ENCODE results near the gene GADL1. TPM values are rescaled to one million over a fixed set of nuclear protein-coding genes. Genes with fewer than 3 reads are reported as not detected.

Gene GADL1
- total RNA-seq, 1 experiment from 2014 or later = not detected

GRCh38 chr3:30944124-30944523 lies 49.7 kb upstream of the GADL1 start:
- Histone ChIP-seq H3K9me2 (ENCODE audit: insufficient read depth) (no peaks in the 10 kb centered on the region), H3K4me2 (ENCODE audit: low read length) (no peak overlapping the region), H3K4me1 (ENCODE audit: control insufficient read depth in 1 of 2, insufficient read depth in 2 of 2, low read length in 2 of 2) (no peaks in the 10 kb centered on the region), H3K4me3 (replicated peaks in 1 of 2; ENCODE audit: low read depth in 1 of 2, low read length in 2 of 2) (no peak overlapping the region), H3K27me3 (ENCODE audit: insufficient read depth, low read length) (no peaks in the 10 kb centered on the region), H3K36me3 (ENCODE audit: control insufficient read depth in 1 of 2, insufficient read depth in 2 of 2, low read length in 2 of 2) (no peaks in the 10 kb centered on the region), H3K27ac (ENCODE audit: low read depth, low read length) (no peak overlapping the region), H3K79me2 (ENCODE audit: insufficient read depth, low read length) (no peaks in the 10 kb centered on the region), H2AFZ (ENCODE audit: low read depth, low read length, poor library complexity, severe bottlenecking) (no peak overlapping the region), H4K20me1 (ENCODE audit: insufficient read depth) (no peaks in the 10 kb centered on the region), H3K9ac (ENCODE audit: low read length) (no peak overlapping the region), H3K9me3 (ENCODE audit: control insufficient read depth in 1 of 2, insufficient read depth in 1 of 2, low read depth in 1 of 2, low read length in 2 of 2) (no peaks in the 10 kb centered on the region)
- POLR2A ChIA-PET = no interaction called here
- no TSS peak for BruUV-seq (replicated peaks)
- ATAC-seq (no peak), DNase-seq (ENCODE audit: low read depth, low spot score) (no peak)
- TF ChIP-seq EGR1 (IDR thresholded peaks at IDR 0.05; ENCODE audit: low read depth) (no peak), ZNF274 (IDR thresholded peaks at IDR 0.05; ENCODE audit: low read depth, low read length) (no peak), ATF3 (IDR thresholded peaks at IDR 0.05) (no peak)
- TF ChIP-seq, protein P1, sequence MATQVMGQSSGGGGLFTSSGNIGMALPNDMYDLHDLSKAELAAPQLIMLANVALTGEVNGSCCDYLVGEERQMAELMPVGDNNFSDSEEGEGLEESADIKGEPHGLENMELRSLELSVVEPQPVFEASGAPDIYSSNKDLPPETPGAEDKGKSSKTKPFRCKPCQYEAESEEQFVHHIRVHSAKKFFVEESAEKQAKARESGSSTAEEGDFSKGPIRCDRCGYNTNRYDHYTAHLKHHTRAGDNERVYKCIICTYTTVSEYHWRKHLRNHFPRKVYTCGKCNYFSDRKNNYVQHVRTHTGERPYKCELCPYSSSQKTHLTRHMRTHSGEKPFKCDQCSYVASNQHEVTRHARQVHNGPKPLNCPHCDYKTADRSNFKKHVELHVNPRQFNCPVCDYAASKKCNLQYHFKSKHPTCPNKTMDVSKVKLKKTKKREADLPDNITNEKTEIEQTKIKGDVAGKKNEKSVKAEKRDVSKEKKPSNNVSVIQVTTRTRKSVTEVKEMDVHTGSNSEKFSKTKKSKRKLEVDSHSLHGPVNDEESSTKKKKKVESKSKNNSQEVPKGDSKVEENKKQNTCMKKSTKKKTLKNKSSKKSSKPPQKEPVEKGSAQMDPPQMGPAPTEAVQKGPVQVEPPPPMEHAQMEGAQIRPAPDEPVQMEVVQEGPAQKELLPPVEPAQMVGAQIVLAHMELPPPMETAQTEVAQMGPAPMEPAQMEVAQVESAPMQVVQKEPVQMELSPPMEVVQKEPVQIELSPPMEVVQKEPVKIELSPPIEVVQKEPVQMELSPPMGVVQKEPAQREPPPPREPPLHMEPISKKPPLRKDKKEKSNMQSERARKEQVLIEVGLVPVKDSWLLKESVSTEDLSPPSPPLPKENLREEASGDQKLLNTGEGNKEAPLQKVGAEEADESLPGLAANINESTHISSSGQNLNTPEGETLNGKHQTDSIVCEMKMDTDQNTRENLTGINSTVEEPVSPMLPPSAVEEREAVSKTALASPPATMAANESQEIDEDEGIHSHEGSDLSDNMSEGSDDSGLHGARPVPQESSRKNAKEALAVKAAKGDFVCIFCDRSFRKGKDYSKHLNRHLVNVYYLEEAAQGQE (IDR thresholded peaks at IDR 0.05; ENCODE audit: low read depth) = no peak
- CTCF ChIA-PET = no interaction called here
- intact Hi-C loops (cut with micrococcal nuclease) = no loop called here
- RAD21 ChIA-PET (ENCODE audit: low non-redundant PET in 1 of 2, low total read pairs in 2 of 2, uncharacterized antibody in 2 of 2, unreplicated experiment in 2 of 2) = no interaction called here

DNA sequence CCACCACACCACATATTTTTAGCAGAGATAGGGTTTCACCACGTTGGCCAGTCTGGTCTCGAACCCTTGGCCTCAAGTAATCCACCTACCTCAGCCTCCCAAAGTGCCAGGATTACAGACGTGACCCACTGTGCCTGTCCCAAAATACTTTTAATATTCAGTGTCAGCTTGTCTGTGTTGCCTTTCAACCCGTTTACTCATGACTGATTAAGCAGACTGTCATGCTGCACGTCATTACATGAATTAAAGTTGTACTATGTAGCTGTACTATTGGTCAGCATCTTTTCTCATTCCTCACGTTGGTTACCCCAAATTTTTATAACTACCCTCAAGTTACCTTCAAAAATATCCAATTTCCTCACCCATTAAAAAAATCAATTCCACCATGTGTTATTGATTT lies 48.7 kb upstream of the GADL1 start:
- CTCF ChIA-PET = no interaction called here
- RAD21 ChIA-PET (ENCODE audit: low non-redundant PET in 1 of 2, low total read pairs in 2 of 2, uncharacterized antibody in 2 of 2, unreplicated experiment in 2 of 2) = no interaction called here
- no peak for TF ChIP-seq SP1 (IDR thresholded peaks at IDR 0.05; ENCODE audit: low read depth)
- no peak for TF ChIP-seq CEBPB (IDR thresholded peaks at IDR 0.05; ENCODE audit: low read depth)
- TF ChIP-seq JUND (IDR thresholded peaks at IDR 0.05) = no peak
- no peak for TF ChIP-seq ZBTB33 (IDR thresholded peaks at IDR 0.05; ENCODE audit: extremely low read depth, insufficient replicate concordance, low read length)
- TF ChIP-seq, protein P1 (IDR thresholded peaks at IDR 0.05; ENCODE audit: low read depth) = no peak
- TF ChIP-seq CBX3 (IDR thresholded peaks at IDR 0.05; ENCODE audit: low read depth) = no peak
- H3K79me2 ChIP-seq (ENCODE audit: insufficient read depth, low read length) = no peaks in the 10 kb centered on the region
- H3K9me3 ChIP-seq (ENCODE audit: control insufficient read depth in 1 of 2, insufficient read depth in 1 of 2, low read depth in 1 of 2, low read length in 2 of 2) = no peaks in the 10 kb centered on the region
- intact Hi-C loops (cut with micrococcal nuclease) = no loop called here
- H3K4me3 ChIP-seq (replicated peaks in 1 of 2; ENCODE audit: low read depth in 1 of 2, low read length in 2 of 2) = no peak overlapping the region
- no peak overlapping the region for H2AFZ ChIP-seq (ENCODE audit: low read depth, low read length, poor library complexity, severe bottlenecking)
- ATAC-seq (no peak), DNase-seq (ENCODE audit: low read depth, low spot score) (no peak)
- H3K9ac ChIP-seq (ENCODE audit: low read length) = no peak overlapping the region
- no peak overlapping the region for H3K27ac ChIP-seq (ENCODE audit: low read depth, low read length)
- H3K4me2 ChIP-seq (ENCODE audit: low read length) = no peak overlapping the region
- no peaks in the 10 kb centered on the region for H3K27me3 ChIP-seq (ENCODE audit: insufficient read depth, low read length)
- H3K9me2 ChIP-seq (ENCODE audit: insufficient read depth) = no peaks in the 10 kb centered on the region
- POLR2A ChIA-PET = no interaction called here
- no peaks in the 10 kb centered on the region for H3K4me1 ChIP-seq (ENCODE audit: control insufficient read depth in 1 of 2, insufficient read depth in 2 of 2, low read length in 2 of 2)
- H4K20me1 ChIP-seq (ENCODE audit: insufficient read depth) = no peaks in the 10 kb centered on the region
- BruUV-seq (replicated peaks) = no TSS peak
- no peaks in the 10 kb centered on the region for H3K36me3 ChIP-seq (ENCODE audit: control insufficient read depth in 1 of 2, insufficient read depth in 2 of 2, low read length in 2 of 2)
